ENCODE measurements around the gene CXCL12.

The CXCL12 gene

GRCh38 chr10:44385026-44385695 lies at the start of gene CXCL12:
Gene CXCL12, minus strand, starts transcription at chr10:44385097. Its CDS starts 92 bp downstream, at chr10:44385005.
- DNase-seq (ENCODE audit: low read depth), result no peak

- no peak for DNase-seq (ENCODE audit: low read depth)
Measured at GRCh38 chr10:44427479-44427878, 42.6 kb upstream of the CXCL12 start.

- no peak for DNase-seq (ENCODE audit: low read depth)
Measured at GRCh38 chr10:44427037-44427436, 42.1 kb upstream of the CXCL12 start.

- no peak for DNase-seq (ENCODE audit: low read depth)
Measured at GRCh38 chr10:44426247-44427034, 41.5 kb upstream of the CXCL12 start.

GRCh38 chr10:44425466-44425865 lies 40.6 kb upstream of the CXCL12 start:
- no peak for DNase-seq (ENCODE audit: low read depth)

- DNase-seq (ENCODE audit: low read depth), result no peak
Measured at GRCh38 chr10:44424957-44425356, 40.1 kb upstream of the CXCL12 start.

- DNase-seq (ENCODE audit: low read depth), result no peak
Measured at GRCh38 chr10:44424298-44424697, 39.4 kb upstream of the CXCL12 start.

GRCh38 chr10:44422570-44423101 lies 37.7 kb upstream of the CXCL12 start:
- DNase-seq (ENCODE audit: low read depth), result no peak

GRCh38 chr10:44422153-44422552 lies 37.3 kb upstream of the CXCL12 start:
- no peak for DNase-seq (ENCODE audit: low read depth)

- no peak for DNase-seq (ENCODE audit: low read depth)
Measured at GRCh38 chr10:44419790-44420549, 35.1 kb upstream of the CXCL12 start.

GRCh38 chr10:44418637-44419036 lies 33.7 kb upstream of the CXCL12 start:
- no peak for DNase-seq (ENCODE audit: low read depth)

GRCh38 chr10:44417761-44418160 lies 32.9 kb upstream of the CXCL12 start:
- no peak for DNase-seq (ENCODE audit: low read depth)

GRCh38 chr10:44416936-44417335 lies 32.0 kb upstream of the CXCL12 start:
- no peak for DNase-seq (ENCODE audit: low read depth)

GRCh38 chr10:44416021-44416771 lies 31.3 kb upstream of the CXCL12 start:
- DNase-seq (ENCODE audit: low read depth), result no peak

GRCh38 chr10:44415121-44415520 lies 30.2 kb upstream of the CXCL12 start:
- no peak for DNase-seq (ENCODE audit: low read depth)

GRCh38 chr10:44413416-44413815 lies 28.5 kb upstream of the CXCL12 start:
- DNase-seq (ENCODE audit: low read depth), result no peak

GRCh38 chr10:44411251-44411650 lies 26.4 kb upstream of the CXCL12 start:
- no peak for DNase-seq (ENCODE audit: low read depth)

- no peak for DNase-seq (ENCODE audit: low read depth)
Measured at GRCh38 chr10:44404741-44405437, 20.0 kb upstream of the CXCL12 start.

- no peak for DNase-seq (ENCODE audit: low read depth)
Measured at GRCh38 chr10:44402465-44403195, 17.7 kb upstream of the CXCL12 start.

- no peak for DNase-seq (ENCODE audit: low read depth)
Measured at GRCh38 chr10:44400541-44400940, 15.6 kb upstream of the CXCL12 start.
